ENCODE data around the gene EZH2.

GRCh38 chr7:148783801-148784527 is 100.1 kb downstream of the EZH2 start:
- TF ChIP-seq CTCF (IDR thresholded peaks at IDR 0.05) (no peak), POLR2A (IDR thresholded peaks at IDR 0.05) (no peak), EP300 (IDR thresholded peaks at IDR 0.05) (no peak)

Measured in ovary (tissue), 3 donors.